ENCODE data around the gene PPP2R3B. TPM values are rescaled to one million over a fixed set of nuclear protein-coding genes. Genes with fewer than 3 reads are reported as not detected.
A peak's percentile ranks its signal among the peaks of the same experiment; 100 is the strongest.

PPP2R3B gene
- total RNA-seq, 1 experiment from 2014 or later = 130 TPM

DNA sequence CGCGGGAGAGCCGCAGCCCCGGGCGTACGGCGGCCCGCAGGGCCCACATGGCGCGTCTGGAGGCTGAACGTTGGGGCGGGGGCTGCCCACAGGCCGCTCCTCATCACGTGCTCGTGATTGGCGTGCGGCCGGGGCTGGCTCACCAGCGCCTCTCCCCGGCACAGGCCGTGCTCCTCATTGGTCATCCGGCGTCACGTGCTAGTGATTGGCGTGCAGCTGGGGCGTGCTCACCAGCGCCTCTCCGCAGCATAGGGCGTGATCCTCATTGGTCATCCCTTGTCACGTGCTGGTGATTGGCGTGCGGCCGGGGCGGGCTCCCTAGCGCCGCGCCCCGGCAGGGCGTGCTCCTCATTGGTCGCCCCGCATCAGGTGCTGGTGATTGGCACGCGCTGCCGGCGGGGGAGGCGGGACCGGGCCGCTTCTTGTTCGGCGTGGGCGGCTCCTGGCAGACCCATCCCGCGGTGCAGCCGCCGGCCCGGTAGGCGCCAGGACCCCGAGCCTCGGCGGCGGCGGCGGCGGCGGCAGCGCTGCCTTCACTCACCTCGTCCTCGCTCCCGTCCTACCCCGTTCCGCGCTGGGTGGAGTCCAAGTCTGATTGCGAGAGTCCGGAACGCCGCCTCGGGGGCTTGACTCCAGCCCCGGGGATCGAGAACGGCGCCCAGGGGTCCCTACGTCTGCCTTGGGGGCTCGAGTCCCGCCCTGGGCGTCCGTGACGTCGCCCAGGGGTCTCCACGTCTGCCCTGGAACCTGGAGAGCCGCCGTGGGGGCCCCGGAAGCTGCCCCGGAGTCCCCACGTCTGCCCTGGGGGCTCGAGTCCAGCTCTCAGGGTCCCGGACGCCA is 67.7 kb downstream of the PPP2R3B start, which contains the start of gene GTPBP6 (continued):
- TF ChIP-seq EMX1 (CRISPR knock-in tag; IDR thresholded peaks at IDR 0.05) = no peak; the same call in 1 of the 2 replicates
- TF ChIP-seq, protein P1, sequence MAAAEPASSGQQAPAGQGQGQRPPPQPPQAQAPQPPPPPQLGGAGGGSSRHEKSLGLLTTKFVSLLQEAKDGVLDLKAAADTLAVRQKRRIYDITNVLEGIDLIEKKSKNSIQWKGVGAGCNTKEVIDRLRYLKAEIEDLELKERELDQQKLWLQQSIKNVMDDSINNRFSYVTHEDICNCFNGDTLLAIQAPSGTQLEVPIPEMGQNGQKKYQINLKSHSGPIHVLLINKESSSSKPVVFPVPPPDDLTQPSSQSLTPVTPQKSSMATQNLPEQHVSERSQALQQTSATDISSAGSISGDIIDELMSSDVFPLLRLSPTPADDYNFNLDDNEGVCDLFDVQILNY (CRISPR knock-in tag; IDR thresholded peaks at IDR 0.05) = peak; percentile 21; the same call in 1 of the 2 replicates
- TF ChIP-seq ETV6 (CRISPR knock-in tag; IDR thresholded peaks at IDR 0.05) = peak; percentile 62; the same call in 1 of the 2 replicates
- TF ChIP-seq ZNF263 (CRISPR knock-in tag; IDR thresholded peaks at IDR 0.05; ENCODE audit: low read depth) = no peak
- peak; percentile 11; the same call in 1 of the 2 replicates for TF ChIP-seq GABPB1 (CRISPR knock-in tag; IDR thresholded peaks at IDR 0.05)
- TF ChIP-seq ZNF232 (CRISPR knock-in tag; IDR thresholded peaks at IDR 0.05) = 0 out of 2 replicates have a peak, but pooled peaks have one; percentile 28
- no peak for TF ChIP-seq ZNF317 (CRISPR knock-in tag; IDR thresholded peaks at IDR 0.05; ENCODE audit: borderline replicate concordance, low read depth)
- peak; percentile 60; the same call in 1 of the 2 replicates for TF ChIP-seq FOXP1 (CRISPR knock-in tag; IDR thresholded peaks at IDR 0.05; ENCODE audit: borderline replicate concordance)
- TF ChIP-seq, protein P2, sequence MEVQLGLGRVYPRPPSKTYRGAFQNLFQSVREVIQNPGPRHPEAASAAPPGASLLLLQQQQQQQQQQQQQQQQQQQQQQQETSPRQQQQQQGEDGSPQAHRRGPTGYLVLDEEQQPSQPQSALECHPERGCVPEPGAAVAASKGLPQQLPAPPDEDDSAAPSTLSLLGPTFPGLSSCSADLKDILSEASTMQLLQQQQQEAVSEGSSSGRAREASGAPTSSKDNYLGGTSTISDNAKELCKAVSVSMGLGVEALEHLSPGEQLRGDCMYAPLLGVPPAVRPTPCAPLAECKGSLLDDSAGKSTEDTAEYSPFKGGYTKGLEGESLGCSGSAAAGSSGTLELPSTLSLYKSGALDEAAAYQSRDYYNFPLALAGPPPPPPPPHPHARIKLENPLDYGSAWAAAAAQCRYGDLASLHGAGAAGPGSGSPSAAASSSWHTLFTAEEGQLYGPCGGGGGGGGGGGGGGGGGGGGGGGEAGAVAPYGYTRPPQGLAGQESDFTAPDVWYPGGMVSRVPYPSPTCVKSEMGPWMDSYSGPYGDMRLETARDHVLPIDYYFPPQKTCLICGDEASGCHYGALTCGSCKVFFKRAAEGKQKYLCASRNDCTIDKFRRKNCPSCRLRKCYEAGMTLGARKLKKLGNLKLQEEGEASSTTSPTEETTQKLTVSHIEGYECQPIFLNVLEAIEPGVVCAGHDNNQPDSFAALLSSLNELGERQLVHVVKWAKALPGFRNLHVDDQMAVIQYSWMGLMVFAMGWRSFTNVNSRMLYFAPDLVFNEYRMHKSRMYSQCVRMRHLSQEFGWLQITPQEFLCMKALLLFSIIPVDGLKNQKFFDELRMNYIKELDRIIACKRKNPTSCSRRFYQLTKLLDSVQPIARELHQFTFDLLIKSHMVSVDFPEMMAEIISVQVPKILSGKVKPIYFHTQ (CRISPR knock-in tag; IDR thresholded peaks at IDR 0.05) = no peak

DNA sequence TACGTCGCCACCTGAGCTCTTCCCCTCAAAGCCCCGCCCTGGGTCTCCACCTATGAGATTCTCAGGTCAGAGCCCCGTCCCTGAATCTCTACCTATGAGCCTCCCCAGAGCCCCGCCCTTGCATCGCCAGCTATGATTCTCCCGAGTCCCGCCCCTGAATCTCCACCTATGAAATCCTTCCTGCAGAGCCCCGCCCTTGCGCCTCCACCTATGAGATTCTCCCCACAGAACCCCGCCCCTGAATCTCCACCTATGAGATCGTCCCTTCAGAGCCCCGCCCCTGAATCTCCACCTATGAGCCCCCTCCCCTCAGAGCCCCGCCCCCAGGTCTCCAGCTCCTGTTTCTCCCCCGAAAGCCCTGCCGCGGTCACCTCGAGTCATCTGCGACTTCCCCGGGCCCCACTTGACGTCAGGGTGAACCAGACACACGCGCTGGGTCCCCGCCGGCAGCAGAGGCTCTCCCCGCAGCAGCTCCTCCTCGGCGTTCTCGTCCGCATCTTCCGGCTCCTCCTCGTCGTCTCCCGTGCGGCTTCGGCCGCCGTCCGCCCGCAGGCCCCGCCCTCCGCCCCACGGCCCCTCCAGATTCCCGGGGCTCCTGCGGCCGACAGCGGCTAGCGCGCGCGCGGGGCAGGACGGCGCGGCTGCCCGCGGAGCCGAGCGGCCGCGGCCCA is 68.5 kb downstream of the PPP2R3B start:
- Mint-ChIP-seq H3K27ac (peak overlapping the region; percentile 94), H3K36me3 (peaks cover 7% of the 10 kb centered on the region)
- CTCF ChIA-PET = no interaction called here

More for the DNA sequence above, 68.5 kb downstream of the PPP2R3B start:
- Mint-ChIP-seq H3K27me3 (ENCODE audit: low read depth) (peaks cover 3% of the 10 kb centered on the region; the same call in 1 of the 2 replicates), H3K9me3 (no peaks in the 10 kb centered on the region), H3K4me3 (peak overlapping the region; percentile 83), H3K4me1 (peaks cover 9% of the 10 kb centered on the region)
- DNase-seq (ENCODE audit: low spot score) = peak; percentile 100
- ATAC-seq = peak; percentile 80
- POLR2A ChIA-PET = no interaction called here
- TF ChIP-seq, protein P3, sequence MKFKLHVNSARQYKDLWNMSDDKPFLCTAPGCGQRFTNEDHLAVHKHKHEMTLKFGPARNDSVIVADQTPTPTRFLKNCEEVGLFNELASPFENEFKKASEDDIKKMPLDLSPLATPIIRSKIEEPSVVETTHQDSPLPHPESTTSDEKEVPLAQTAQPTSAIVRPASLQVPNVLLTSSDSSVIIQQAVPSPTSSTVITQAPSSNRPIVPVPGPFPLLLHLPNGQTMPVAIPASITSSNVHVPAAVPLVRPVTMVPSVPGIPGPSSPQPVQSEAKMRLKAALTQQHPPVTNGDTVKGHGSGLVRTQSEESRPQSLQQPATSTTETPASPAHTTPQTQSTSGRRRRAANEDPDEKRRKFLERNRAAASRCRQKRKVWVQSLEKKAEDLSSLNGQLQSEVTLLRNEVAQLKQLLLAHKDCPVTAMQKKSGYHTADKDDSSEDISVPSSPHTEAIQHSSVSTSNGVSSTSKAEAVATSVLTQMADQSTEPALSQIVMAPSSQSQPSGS (CRISPR knock-in tag; IDR thresholded peaks at IDR 0.05; ENCODE audit: borderline replicate concordance, low read depth) = no peak
- no peak for TF ChIP-seq ZNF416 (CRISPR knock-in tag; IDR thresholded peaks at IDR 0.05)
- no peak for TF ChIP-seq USF1 (CRISPR knock-in tag; IDR thresholded peaks at IDR 0.05)
- TF ChIP-seq GABPB1 (CRISPR knock-in tag; IDR thresholded peaks at IDR 0.05) = 0 out of 2 replicates have a peak, but pooled peaks have one; percentile 9
- TF ChIP-seq CREM (CRISPR knock-in tag; IDR thresholded peaks at IDR 0.05) = peak; percentile 68; the same call in 1 of the 2 replicates
- peak; percentile 60 for TF ChIP-seq NFYB (CRISPR knock-in tag; conservative IDR thresholded peaks at IDR 0.05; ENCODE audit: low read depth)
- TF ChIP-seq, protein P4, sequence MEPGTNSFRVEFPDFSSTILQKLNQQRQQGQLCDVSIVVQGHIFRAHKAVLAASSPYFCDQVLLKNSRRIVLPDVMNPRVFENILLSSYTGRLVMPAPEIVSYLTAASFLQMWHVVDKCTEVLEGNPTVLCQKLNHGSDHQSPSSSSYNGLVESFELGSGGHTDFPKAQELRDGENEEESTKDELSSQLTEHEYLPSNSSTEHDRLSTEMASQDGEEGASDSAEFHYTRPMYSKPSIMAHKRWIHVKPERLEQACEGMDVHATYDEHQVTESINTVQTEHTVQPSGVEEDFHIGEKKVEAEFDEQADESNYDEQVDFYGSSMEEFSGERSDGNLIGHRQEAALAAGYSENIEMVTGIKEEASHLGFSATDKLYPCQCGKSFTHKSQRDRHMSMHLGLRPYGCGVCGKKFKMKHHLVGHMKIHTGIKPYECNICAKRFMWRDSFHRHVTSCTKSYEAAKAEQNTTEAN (CRISPR knock-in tag; IDR thresholded peaks at IDR 0.05) = no peak
- no peak for TF ChIP-seq JUN (CRISPR knock-in tag; IDR thresholded peaks at IDR 0.05)
- no peak for TF ChIP-seq JAZF1 (CRISPR knock-in tag; IDR thresholded peaks at IDR 0.05)
- TF ChIP-seq TCF7 (CRISPR knock-in tag; IDR thresholded peaks at IDR 0.05; ENCODE audit: low read depth) = peak; percentile 78; the same call in 1 of the 2 replicates
